Neural progenitor cell (in vitro differentiated cells): Measurements from ENCODE around the gene TANC1.

Source experiments
- EZH2 ChIP-seq: fragments of 200-600 bp; sonication (generic); IDR thresholded peaks from 2 replicates; pipeline ENCODE4 v1.6.1; 2017; ENCODE audit warnings: antibody characterized with exemption, mild to moderate bottlenecking, moderate library complexity
- EZH2phosphoT487 ChIP-seq: fragments of 200-600 bp; sonication (generic); IDR thresholded peaks from 2 replicates; pipeline ENCODE4 v1.6.1; 2017; ENCODE audit warnings: antibody characterized with exemption
- TF ChIP-seq, protein P1 (sequence below): fragments of 200-600 bp; sonication (generic); IDR thresholded peaks from 2 replicates; pipeline ENCODE4 v1.5.1; 2017; ENCODE audit warnings: antibody characterized with exemption, mild to moderate bottlenecking

- TF ChIP-seq, protein P1, sequence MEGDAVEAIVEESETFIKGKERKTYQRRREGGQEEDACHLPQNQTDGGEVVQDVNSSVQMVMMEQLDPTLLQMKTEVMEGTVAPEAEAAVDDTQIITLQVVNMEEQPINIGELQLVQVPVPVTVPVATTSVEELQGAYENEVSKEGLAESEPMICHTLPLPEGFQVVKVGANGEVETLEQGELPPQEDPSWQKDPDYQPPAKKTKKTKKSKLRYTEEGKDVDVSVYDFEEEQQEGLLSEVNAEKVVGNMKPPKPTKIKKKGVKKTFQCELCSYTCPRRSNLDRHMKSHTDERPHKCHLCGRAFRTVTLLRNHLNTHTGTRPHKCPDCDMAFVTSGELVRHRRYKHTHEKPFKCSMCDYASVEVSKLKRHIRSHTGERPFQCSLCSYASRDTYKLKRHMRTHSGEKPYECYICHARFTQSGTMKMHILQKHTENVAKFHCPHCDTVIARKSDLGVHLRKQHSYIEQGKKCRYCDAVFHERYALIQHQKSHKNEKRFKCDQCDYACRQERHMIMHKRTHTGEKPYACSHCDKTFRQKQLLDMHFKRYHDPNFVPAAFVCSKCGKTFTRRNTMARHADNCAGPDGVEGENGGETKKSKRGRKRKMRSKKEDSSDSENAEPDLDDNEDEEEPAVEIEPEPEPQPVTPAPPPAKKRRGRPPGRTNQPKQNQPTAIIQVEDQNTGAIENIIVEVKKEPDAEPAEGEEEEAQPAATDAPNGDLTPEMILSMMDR, result no peak
- no peak for TF ChIP-seq EZH2phosphoT487
- no peak for TF ChIP-seq EZH2
These were observed 261.2 kb downstream of the TANC1 start for GRCh38 chr2:159229476-159230144.
